Right lobe of liver (tissue), 6 donors: Measurements from ENCODE around the gene STON2. TPM values are rescaled to one million over a fixed set of nuclear protein-coding genes. Genes with fewer than 3 reads are reported as not detected.

ENCODE experiments used
- ATAC-seq, 4 donors: fragments of 200-7000 bp; cut with Tn5 transposase; one replicate each; pipeline ENCODE4 v1.9.1; 2020; ENCODE audit warnings: mild to moderate bottlenecking in 4 of 4, moderate library complexity in 4 of 4
- DNase-seq, 3 donors: peaks; one replicate each; pipeline ENCODE4 v3.0.0-alpha.2; 2020
- H3K27ac ChIP-seq, 3 donors: fragments of 200-600 bp; one replicate each; pipeline ENCODE4 v1.8.0; 2022
- H3K27me3 ChIP-seq, 2 donors: fragments of 200-600 bp; one replicate each; pipeline ENCODE4 v1.8.0; 2022
- H3K36me3 ChIP-seq, 4 donors: fragments of 200-600 bp; sonication (generic) in 1 of 4; one replicate each; pipeline versions ENCODE4 v1.5.1 to v1.8.0; 2017 to 2022; ENCODE audit warnings: control low read depth in 1 of 4
- H3K4me1 ChIP-seq, 4 donors: fragments of 200-600 bp; sonication (generic) in 1 of 4; one replicate each; pipeline versions ENCODE4 v1.5.1 to v1.8.0; 2017 to 2022; ENCODE audit warnings: control low read depth in 1 of 4
- H3K4me3 ChIP-seq, 3 donors: fragments of 200-600 bp; one replicate each; pipeline ENCODE4 v1.8.0; 2022
- H3K9me3 ChIP-seq, 4 donors: fragments of 200-600 bp; sonication (generic) in 1 of 4; one replicate each; pipeline versions ENCODE4 v1.5.1 to v1.8.0; 2017 to 2022; ENCODE audit warnings: control low read depth in 1 of 4
- POLR2A ChIP-seq: fragments of 450-650 bp; IDR thresholded peaks from one replicate; pipeline ENCODE4 v1.6.1; 2017; ENCODE audit warnings: antibody characterized with exemption, mild to moderate bottlenecking
- WGBS: methylation state at CpG from one replicate; pipeline ENCODE4 v1.1.6; 2018; ENCODE audit warnings: low coverage, low lambda C conversion rate; ENCODE audit not compliant: insufficient coverage; ENCODE audit errors: missing lambda C conversion rate; 5-methylcytosine and 5-hydroxymethylcytosine counted together
- intact Hi-C, 2 donors: fragments of 100-400 bp; cut with DNase I; formaldehyde crosslinking; loops; one replicate each; pipeline versions ENCODE4 v1.11.2 to v1.14.1; 2022
- total RNA-seq, 6 experiments: library from RNA; depleted of rRNA in 2 of 6; stranded (reverse); fragments of >200 nt in 2 of 6; fragmentation: NEBNext Ultra II Directional in 3 of 6; extraction: Animal tissue kit (Norgen Biotek cat#: 25700) in 3 of 6; gene quantifications; one replicate each; pipeline versions ENCODE4 v1.1.0 to v1.2.4, GENCODE V29; 2016 to 2023
- TF ChIP-seq, protein P1 (sequence below), 4 donors: fragments of 200-600 bp in 3 of 4; fragments of 450-650 bp in 1 of 4; IDR thresholded peaks; one replicate each; pipeline versions ENCODE4 v1.5.1 to v1.8.0; 2016 to 2022; ENCODE audit warnings: antibody characterized with exemption in 4 of 4, mild to moderate bottlenecking in 2 of 4
- donor health status: DM: no; HTN: yes; CAD: no.
- donor health status: DM: no; HTN: no; CAD: no.
- donor health status: DM: no; HTN: no; CAD: no.
- donor health status: DM: no; HTN: yes; CAD: no.
- donor health status: DM: no; HTN: yes; CAD: no.

STON2 gene
- total RNA-seq, 6 experiments from 2014 or later: 4.9 to 23.7 (median 10.7) TPM

DNA sequence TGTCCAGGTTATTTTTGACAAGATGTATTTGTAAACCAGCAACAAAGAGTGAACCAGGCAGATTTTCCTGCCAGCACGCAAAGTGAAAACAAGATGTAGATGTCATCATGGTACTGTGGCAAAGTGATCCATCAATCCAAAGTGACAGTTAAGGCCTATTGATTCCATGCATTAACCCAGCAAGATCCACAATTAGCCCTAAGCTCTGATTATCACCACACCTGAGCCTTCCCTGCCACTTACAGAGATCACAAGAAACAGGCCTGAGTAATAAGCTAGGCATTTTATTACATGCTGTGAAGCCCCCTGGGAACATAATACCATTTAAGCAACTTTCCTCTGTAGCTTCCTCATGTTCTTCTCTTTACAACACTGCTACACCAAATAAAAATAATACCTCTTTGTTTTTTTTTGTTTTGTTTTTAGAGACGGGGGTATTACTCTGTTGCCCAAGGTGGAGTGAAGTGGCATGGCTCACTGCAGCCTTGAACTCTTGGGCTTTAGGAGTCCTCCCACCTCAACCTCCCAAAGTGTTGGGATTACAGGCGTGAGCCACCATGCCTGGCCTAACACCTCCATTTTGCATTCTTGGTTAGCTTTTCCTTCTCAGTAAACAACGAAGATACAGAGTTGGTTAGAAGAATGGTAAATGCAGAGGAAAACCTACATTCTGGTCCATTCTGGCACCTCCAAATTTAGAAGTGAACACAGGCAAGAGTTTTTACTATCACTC, 85.5 kb downstream of the STON2 start:
- Histone ChIP-seq H3K27me3 (no peaks in the 10 kb centered on the region), H3K9me3 (no peaks in the 10 kb centered on the region), H3K4me3 (no peak overlapping the region), H3K36me3 (no peaks in the 10 kb centered on the region), H3K4me1 (peaks cover 0 to 8% (median 0%) of the 10 kb centered on the region in 4 donors), H3K27ac (no peak overlapping the region)
- TF ChIP-seq POLR2A: no peak
- TF ChIP-seq, protein P1, sequence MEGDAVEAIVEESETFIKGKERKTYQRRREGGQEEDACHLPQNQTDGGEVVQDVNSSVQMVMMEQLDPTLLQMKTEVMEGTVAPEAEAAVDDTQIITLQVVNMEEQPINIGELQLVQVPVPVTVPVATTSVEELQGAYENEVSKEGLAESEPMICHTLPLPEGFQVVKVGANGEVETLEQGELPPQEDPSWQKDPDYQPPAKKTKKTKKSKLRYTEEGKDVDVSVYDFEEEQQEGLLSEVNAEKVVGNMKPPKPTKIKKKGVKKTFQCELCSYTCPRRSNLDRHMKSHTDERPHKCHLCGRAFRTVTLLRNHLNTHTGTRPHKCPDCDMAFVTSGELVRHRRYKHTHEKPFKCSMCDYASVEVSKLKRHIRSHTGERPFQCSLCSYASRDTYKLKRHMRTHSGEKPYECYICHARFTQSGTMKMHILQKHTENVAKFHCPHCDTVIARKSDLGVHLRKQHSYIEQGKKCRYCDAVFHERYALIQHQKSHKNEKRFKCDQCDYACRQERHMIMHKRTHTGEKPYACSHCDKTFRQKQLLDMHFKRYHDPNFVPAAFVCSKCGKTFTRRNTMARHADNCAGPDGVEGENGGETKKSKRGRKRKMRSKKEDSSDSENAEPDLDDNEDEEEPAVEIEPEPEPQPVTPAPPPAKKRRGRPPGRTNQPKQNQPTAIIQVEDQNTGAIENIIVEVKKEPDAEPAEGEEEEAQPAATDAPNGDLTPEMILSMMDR (IDR thresholded peaks at IDR 0.05): no peak
- intact Hi-C loops: no loop called here
- ATAC-seq (no peak), DNase-seq (no peak)
- WGBS: 80% methylated on average over 4 of the region's 4 CpGs

DNA sequence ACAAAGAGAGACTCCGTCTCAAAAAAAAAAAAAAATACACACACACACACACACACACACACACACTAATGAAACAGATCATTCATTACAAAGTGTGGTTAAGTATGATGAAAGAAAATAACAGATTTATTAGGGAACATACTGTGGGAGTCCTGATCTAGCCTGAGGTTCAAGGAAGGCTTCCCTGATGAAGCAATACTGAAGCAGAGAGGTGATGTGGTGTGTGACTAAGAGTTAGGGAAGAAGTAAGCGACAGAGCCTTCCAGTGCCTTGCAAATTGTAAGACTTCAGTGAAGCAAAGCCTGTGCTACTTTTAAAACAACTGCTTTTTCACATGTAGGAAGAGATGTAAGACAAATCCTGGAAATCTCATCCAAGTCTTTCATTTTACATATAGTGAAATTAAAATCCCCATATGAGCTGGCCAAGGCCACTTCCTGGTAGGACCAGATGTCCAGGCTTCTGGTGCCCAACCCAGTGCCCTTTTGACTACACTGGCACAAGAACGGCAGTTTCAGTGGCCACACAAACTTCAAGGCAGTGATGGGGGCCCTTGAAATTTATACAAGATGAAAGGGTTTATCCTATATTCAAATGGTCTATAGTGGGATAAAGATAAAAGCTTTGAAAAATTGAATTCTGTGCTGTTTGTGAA, 86.2 kb downstream of the STON2 start:
- H3K4me1 ChIP-seq: peaks cover 0 to 1% (median 0%) of the 10 kb centered on the region in 4 donors
- H3K27me3 ChIP-seq: no peaks in the 10 kb centered on the region
- 56% methylated on average over 3 of the region's 3 CpGs for WGBS
- no peak overlapping the region for H3K4me3 ChIP-seq
- intact Hi-C loops: no loop called here
- no peak overlapping the region for H3K27ac ChIP-seq
- H3K9me3 ChIP-seq: no peaks in the 10 kb centered on the region
- ATAC-seq: no peak
- no peak for TF ChIP-seq POLR2A
- TF ChIP-seq, protein P1 (IDR thresholded peaks at IDR 0.05): no peak
- DNase-seq: no peak
- no peaks in the 10 kb centered on the region for H3K36me3 ChIP-seq

DNA sequence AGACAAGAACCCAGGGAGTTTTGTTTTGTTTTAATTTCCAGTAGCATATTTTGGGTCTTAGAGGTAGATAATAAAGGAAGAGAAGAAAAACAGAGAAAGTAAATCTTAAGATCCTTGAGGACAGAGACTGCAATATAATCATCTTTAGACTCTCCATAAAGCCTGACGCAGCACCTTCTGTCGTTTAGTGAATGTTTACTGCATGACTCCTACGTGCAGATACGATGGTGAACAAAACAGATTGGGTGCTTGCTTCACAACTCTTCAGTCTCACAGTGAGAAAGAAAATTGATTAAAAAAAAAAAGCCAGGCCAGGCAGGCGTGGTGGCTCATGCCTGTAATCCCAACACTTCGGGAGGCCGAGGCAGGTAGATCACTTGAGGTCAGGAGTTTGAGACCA, 86.9 kb downstream of the STON2 start:
- Histone ChIP-seq H3K4me3 (no peak overlapping the region), H3K9me3 (no peaks in the 10 kb centered on the region), H3K36me3 (no peaks in the 10 kb centered on the region), H3K27ac (no peak overlapping the region), H3K27me3 (no peaks in the 10 kb centered on the region), H3K4me1 (no peaks in the 10 kb centered on the region)
- DNase-seq (no peak), ATAC-seq (no peak)
- TF ChIP-seq POLR2A: no peak
- TF ChIP-seq, protein P1 (IDR thresholded peaks at IDR 0.05): no peak
- intact Hi-C loops: no loop called here
- WGBS: 78% methylated on average over 7 of the region's 7 CpGs

DNA sequence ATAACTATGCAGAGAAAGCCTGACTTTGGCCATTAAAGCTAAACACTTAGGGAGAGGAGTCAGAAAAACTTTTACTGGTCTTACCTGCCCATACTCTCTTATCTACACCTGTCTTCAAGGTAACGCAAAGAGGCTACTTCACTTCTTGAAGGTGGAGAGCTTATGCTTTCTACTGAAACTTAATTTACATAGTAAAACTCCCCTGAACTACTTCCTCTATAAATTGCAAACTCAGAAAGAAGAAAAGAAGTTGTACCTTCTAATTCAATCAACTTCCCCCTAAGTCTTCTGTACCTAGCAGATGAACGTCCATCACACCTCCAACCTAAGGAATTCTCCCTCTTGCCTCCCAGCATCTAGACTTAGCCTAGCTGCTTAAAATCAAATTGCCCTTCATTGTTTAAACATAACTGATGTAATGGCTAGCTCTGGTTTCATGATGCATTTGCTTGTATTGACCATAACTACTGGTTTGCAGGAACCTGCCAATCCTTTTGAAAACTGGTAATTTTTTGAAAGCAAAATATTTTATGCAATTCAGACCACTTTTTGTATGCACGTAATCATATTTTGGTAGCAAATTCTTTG, 87.7 kb downstream of the STON2 start:
- 67% methylated on average over 3 of the region's 3 CpGs for WGBS
- intact Hi-C loops: no loop called here
- ATAC-seq (no peak), DNase-seq (no peak)
- TF ChIP-seq, protein P1 (IDR thresholded peaks at IDR 0.05): no peak
- no peak for TF ChIP-seq POLR2A
- H3K4me3 ChIP-seq: no peak overlapping the region
- H3K9me3 ChIP-seq: no peaks in the 10 kb centered on the region
- H3K27me3 ChIP-seq: no peaks in the 10 kb centered on the region
- no peaks in the 10 kb centered on the region for H3K36me3 ChIP-seq
- H3K27ac ChIP-seq: no peak overlapping the region
- no peaks in the 10 kb centered on the region for H3K4me1 ChIP-seq
